H7 (cell line): ENCODE measurements around the gene DOCK4. TPM values are rescaled to one million over a fixed set of nuclear protein-coding genes. Genes with fewer than 3 reads are reported as not detected.

ENCODE experiments used
- DNase-seq: peaks from one replicate; pipeline ENCODE4 v3.0.0; 2012
- H3K27me3 ChIP-seq: 2 replicates; pipeline ENCODE4 v1.6.0; 2011; ENCODE audit warnings: mild to moderate bottlenecking, low read length; ENCODE audit not compliant: control insufficient read depth, insufficient read depth
- H3K36me3 ChIP-seq: replicated peaks from 2 replicates; pipeline ENCODE4 v1.5.1; 2011; ENCODE audit warnings: low read length; ENCODE audit not compliant: control insufficient read depth, insufficient read depth
- H3K4me3 ChIP-seq: 2 replicates; pipeline ENCODE4 v1.5.1; 2011; ENCODE audit warnings: low read depth, mild to moderate bottlenecking, control low read depth, low read length, moderate library complexity; ENCODE audit not compliant: insufficient read depth
- total RNA-seq: library from RNA; depleted of rRNA; stranded (reverse); fragments of >200 nt; shearing (Covaris generic); gene quantifications from 2 replicates; pipeline ENCODE4 v1.2.3, GENCODE V29; 2014

DOCK4 gene
- total RNA-seq, 1 experiment from 2014 or later, result 16.1 TPM

- H3K36me3 ChIP-seq, result no peaks in the 10 kb centered on the region
- H3K4me3 ChIP-seq, result no peak overlapping the region
- no peaks in the 10 kb centered on the region for H3K27me3 ChIP-seq
- DNase-seq, result no peak
These were observed 403.9 kb downstream of the DOCK4 start for GRCh38 chr7:111802194-111802772.

DNA sequence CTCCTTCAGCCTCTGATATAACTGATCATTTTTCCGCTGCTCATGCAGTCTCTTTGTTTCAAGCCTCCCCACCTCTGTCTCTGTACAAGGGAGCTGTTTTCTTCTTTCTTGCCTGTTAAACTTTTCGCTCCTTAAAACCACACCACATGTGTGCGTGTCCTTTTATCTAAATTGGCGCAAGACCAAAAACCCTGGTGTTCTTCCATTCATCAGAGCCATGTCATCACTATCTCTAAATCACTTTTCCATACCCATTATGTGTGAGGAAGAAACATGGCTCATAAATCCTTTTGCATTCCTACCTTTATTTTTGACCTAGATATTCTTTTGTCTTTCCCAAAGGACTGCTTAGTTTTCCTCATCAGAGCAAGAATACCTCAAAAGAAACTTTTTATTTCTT, 404.9 kb downstream of the DOCK4 start:
- DNase-seq, result no peak
- no peaks in the 10 kb centered on the region for H3K27me3 ChIP-seq
- no peak overlapping the region for H3K4me3 ChIP-seq

DNA sequence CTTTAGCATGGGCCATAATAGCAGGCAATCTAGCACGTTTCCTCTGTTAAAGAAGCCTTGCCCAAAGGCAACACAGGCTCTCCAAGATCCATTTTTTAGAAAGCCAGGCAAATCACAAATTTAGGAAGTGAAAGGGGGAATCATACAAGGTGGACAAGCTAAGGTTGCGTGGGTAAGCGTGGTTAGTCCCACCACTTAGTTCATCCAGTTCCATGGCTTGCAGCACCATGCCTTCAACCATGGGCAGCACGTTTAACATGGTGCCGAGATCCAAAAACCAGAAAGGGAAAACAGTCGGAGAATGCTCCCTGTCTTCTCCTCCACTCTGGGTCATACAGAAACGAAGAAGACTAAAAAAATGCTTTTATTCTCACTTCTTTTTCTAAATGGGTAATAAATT, 409.5 kb downstream of the DOCK4 start:
- H3K4me3 ChIP-seq, result no peak overlapping the region
- no peak for DNase-seq
- no peaks in the 10 kb centered on the region for H3K27me3 ChIP-seq
- no peaks in the 10 kb centered on the region for H3K36me3 ChIP-seq

More for the DNA sequence above, 404.9 kb downstream of the DOCK4 start:
- H3K36me3 ChIP-seq, result no peaks in the 10 kb centered on the region

GRCh38 chr7:111789870-111790269, 416.3 kb downstream of the DOCK4 start:
- H3K27me3 ChIP-seq, result no peaks in the 10 kb centered on the region
- no peak for DNase-seq
- no peaks in the 10 kb centered on the region for H3K36me3 ChIP-seq
- no peak overlapping the region for H3K4me3 ChIP-seq

GRCh38 chr7:111789048-111789320, 417.2 kb downstream of the DOCK4 start:
- DNase-seq, result no peak
- Histone ChIP-seq H3K4me3 (no peak overlapping the region), H3K36me3 (no peaks in the 10 kb centered on the region), H3K27me3 (no peaks in the 10 kb centered on the region)

- Histone ChIP-seq H3K27me3 (no peaks in the 10 kb centered on the region), H3K36me3 (no peaks in the 10 kb centered on the region), H3K4me3 (no peak overlapping the region)
- DNase-seq, result no peak
These were observed 417.7 kb downstream of the DOCK4 start for GRCh38 chr7:111788286-111789047.

- Histone ChIP-seq H3K4me3 (no peak overlapping the region), H3K27me3 (no peaks in the 10 kb centered on the region), H3K36me3 (no peaks in the 10 kb centered on the region)
- no peak for DNase-seq
These were observed 418.5 kb downstream of the DOCK4 start for GRCh38 chr7:111787741-111788140.

- Histone ChIP-seq H3K27me3 (no peaks in the 10 kb centered on the region), H3K4me3 (no peak overlapping the region), H3K36me3 (no peaks in the 10 kb centered on the region)
- DNase-seq, result no peak
These were observed 419.1 kb downstream of the DOCK4 start for GRCh38 chr7:111787099-111787498.

DNA sequence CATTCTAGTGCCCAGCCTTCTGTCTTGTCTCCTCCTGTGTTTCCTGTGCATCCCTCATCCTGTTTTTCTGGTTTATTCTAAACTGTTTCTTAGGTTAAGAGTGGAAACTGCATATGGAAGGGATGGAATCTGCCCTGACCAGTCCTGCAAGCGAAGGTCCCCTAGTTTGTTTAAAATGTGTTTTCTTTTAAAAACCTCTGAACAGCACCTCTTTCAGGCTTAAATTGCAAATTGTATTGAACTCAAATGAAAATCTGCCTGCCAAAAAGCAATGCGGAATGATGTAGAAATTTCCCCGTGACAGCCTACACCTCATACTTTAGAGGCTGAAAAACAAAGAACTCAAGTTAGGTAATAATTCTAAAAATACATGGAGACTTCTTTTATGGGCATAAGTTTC, 421.1 kb downstream of the DOCK4 start:
- H3K36me3 ChIP-seq, result no peaks in the 10 kb centered on the region
- H3K4me3 ChIP-seq, result no peak overlapping the region
- no peaks in the 10 kb centered on the region for H3K27me3 ChIP-seq
- DNase-seq, result no peak

GRCh38 chr7:111784296-111784695, 421.9 kb downstream of the DOCK4 start:
- H3K36me3 ChIP-seq, result no peaks in the 10 kb centered on the region
- no peak for DNase-seq
- H3K4me3 ChIP-seq, result no peak overlapping the region
- no peaks in the 10 kb centered on the region for H3K27me3 ChIP-seq

DNA sequence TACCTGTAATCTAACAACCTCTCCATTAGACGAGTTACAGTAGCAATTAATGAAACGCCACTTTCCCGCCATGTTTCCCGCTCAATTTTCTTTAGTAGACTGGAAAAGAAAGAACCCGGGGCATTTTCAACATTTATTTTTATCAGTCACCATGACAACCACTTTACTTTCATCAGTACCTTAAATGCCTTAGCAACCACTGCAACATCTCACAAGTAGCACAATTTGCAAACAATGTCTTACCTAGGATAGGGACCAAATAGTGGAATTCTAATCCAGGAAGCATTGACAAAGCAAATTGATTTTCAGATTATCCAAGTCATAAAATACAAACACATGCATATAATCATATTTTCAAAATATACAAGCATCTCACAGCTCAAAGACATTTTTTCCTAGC, 422.3 kb downstream of the DOCK4 start:
- H3K36me3 ChIP-seq, result no peaks in the 10 kb centered on the region
- H3K27me3 ChIP-seq, result no peaks in the 10 kb centered on the region
- DNase-seq, result no peak
- H3K4me3 ChIP-seq, result no peak overlapping the region

- no peaks in the 10 kb centered on the region for H3K36me3 ChIP-seq
- DNase-seq, result no peak
- no peaks in the 10 kb centered on the region for H3K27me3 ChIP-seq
- H3K4me3 ChIP-seq, result no peak overlapping the region
These were observed 425.7 kb downstream of the DOCK4 start for GRCh38 chr7:111780527-111780926.

- Histone ChIP-seq H3K36me3 (no peaks in the 10 kb centered on the region), H3K4me3 (no peak overlapping the region), H3K27me3 (no peaks in the 10 kb centered on the region)
- DNase-seq, result no peak
These were observed 431.0 kb downstream of the DOCK4 start for GRCh38 chr7:111775206-111775605.

DNA sequence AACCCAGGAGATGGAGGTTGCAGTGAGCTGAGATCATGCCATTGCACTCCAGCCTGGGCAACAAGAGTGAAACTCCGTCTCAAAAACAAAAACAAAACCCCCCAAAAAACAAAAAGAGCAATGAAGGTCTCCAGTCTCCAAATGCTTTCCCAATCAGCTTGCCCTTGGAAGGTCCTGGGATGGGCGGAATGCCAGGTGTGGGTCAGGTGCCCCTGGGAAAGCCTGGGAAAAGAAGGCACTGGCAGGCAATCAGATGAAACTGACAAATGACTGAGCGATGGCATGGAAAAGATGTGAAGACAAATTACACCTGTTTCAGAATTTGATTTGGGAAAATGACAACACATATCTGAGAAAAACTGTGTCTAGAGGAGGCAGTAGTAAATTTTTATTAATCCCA, 433.5 kb downstream of the DOCK4 start:
- Histone ChIP-seq H3K4me3 (no peak overlapping the region), H3K36me3 (no peaks in the 10 kb centered on the region), H3K27me3 (no peaks in the 10 kb centered on the region)
- no peak for DNase-seq

GRCh38 chr7:111771638-111772037, 434.6 kb downstream of the DOCK4 start:
- peak; percentile 18 for DNase-seq
- no peaks in the 10 kb centered on the region for H3K36me3 ChIP-seq
- H3K27me3 ChIP-seq, result no peaks in the 10 kb centered on the region
- H3K4me3 ChIP-seq, result no peak overlapping the region

DNA sequence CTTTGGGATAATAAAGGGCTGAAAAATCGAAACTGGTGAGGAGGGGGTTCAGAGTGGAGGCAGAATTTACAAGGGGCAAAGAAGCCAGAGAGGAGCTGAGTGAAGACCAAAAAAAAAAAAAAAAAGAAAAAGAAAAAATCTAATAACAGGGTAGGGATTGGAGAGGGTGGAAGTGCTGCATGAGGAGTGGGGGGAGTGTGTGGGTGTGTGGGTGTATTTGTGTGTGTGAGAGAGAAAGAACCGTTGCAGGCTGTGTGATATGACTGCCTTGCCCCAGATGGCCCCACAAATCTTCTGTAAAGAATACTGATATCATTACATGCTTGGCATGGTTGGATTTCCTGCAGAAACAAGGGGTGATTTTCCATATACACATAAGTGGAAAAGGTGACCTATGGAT, 436.1 kb downstream of the DOCK4 start:
- no peaks in the 10 kb centered on the region for H3K36me3 ChIP-seq
- H3K27me3 ChIP-seq, result no peaks in the 10 kb centered on the region
- DNase-seq, result no peak
- H3K4me3 ChIP-seq, result no peak overlapping the region
